Neural cell (in vitro differentiated cells): ENCODE measurements around the gene INSIG1. TPM values are rescaled to one million over a fixed set of nuclear protein-coding genes. Genes with fewer than 3 reads are reported as not detected.

Experiments
- H2AFZ ChIP-seq: fragments of 200-600, 300-800 bp; sonication (generic), shearing (Covaris generic); 2 replicates; pipeline ENCODE4 v1.6.0; 2014; ENCODE audit warnings: low read depth, mild to moderate bottlenecking, antibody characterized with exemption, low read length, moderate library complexity
- H3F3A ChIP-seq: fragments of 200-600 bp; shearing (Covaris generic); 2 replicates; pipeline ENCODE4 v1.6.1; 2016; ENCODE audit warnings: mild to moderate bottlenecking, moderate library complexity, mixed read lengths, antibody characterized with exemption, low read length; ENCODE audit not compliant: insufficient read depth, poor library complexity, severe bottlenecking
- H3K27ac ChIP-seq: fragments of 200-600, 300-800 bp; sonication (generic), shearing (Covaris generic); 2 replicates; pipeline ENCODE4 v1.5.1; 2014; ENCODE audit warnings: mild to moderate bottlenecking, low read length, moderate library complexity
- H3K27me3 ChIP-seq: fragments of 300-800, 200-600 bp; sonication (generic), shearing (Covaris generic); 2 replicates; pipeline ENCODE4 v1.6.0; 2014; ENCODE audit warnings: mild to moderate bottlenecking, low read depth, low read length, moderate library complexity; ENCODE audit not compliant: insufficient read depth
- H3K36me3 ChIP-seq: fragments of 300-800, 200-600 bp; sonication (generic), shearing (Covaris generic); 2 replicates; pipeline ENCODE4 v1.5.1; 2014; ENCODE audit warnings: mild to moderate bottlenecking, antibody characterized with exemption, low read length, moderate library complexity; ENCODE audit not compliant: insufficient read depth
- H3K4me2 ChIP-seq: fragments of 300-800, 200-600 bp; sonication (generic), shearing (Covaris generic); 2 replicates; pipeline ENCODE4 v1.6.0; 2014; ENCODE audit warnings: mild to moderate bottlenecking, low read length
- H3K4me3 ChIP-seq: fragments of 300-800, 200-600 bp; sonication (generic), shearing (Covaris generic); 2 replicates; pipeline ENCODE4 v1.5.1; 2014; ENCODE audit warnings: mild to moderate bottlenecking, low read length, moderate library complexity
- H3K79me2 ChIP-seq: fragments of 200-600 bp; shearing (Covaris generic); replicated peaks from 2 replicates; pipeline ENCODE4 v1.6.0; 2014; ENCODE audit warnings: mild to moderate bottlenecking, low read length, moderate library complexity; ENCODE audit not compliant: insufficient read depth
- H3K9ac ChIP-seq: fragments of 300-800, 200-600 bp; sonication (generic), shearing (Covaris generic); 2 replicates; pipeline ENCODE4 v1.6.1; 2016; ENCODE audit warnings: mild to moderate bottlenecking, low read length, mixed read lengths
- H3K9me2 ChIP-seq: fragments of 200-600 bp; shearing (Covaris generic); 2 replicates; pipeline ENCODE4 v1.6.1; 2016; ENCODE audit warnings: mild to moderate bottlenecking, low read length, mixed read lengths; ENCODE audit not compliant: insufficient read depth
- H3K9me3 ChIP-seq: fragments of 200-600, 300-800 bp; sonication (generic), shearing (Covaris generic); 2 replicates; pipeline ENCODE4 v1.6.1; 2016; ENCODE audit warnings: mild to moderate bottlenecking, mixed run types, low read length, moderate library complexity, mixed read lengths
- H4K20me1 ChIP-seq: fragments of 200-600 bp; shearing (Covaris generic); 2 replicates; pipeline ENCODE4 v1.6.1; 2016; ENCODE audit warnings: mild to moderate bottlenecking, mixed run types; ENCODE audit not compliant: insufficient read depth
- EP300 ChIP-seq: fragments of 450-650 bp; conservative IDR thresholded peaks from 2 replicates; pipeline ENCODE4 v1.6.1; 2014; ENCODE audit warnings: antibody characterized with exemption, mild to moderate bottlenecking, moderate library complexity; ENCODE audit not compliant: poor library complexity, severe bottlenecking
- MXI1 ChIP-seq: fragments of 450-650 bp; conservative IDR thresholded peaks from 2 replicates; pipeline ENCODE4 v1.6.1; 2014; ENCODE audit warnings: antibody characterized with exemption, mild to moderate bottlenecking; ENCODE audit not compliant: poor library complexity, severe bottlenecking
- POLR2AphosphoS5 ChIP-seq: IDR thresholded peaks from 2 replicates; pipeline ENCODE4 v1.6.1; 2012
- RAD21 ChIP-seq: fragments of 450-650 bp; conservative IDR thresholded peaks from 2 replicates; pipeline ENCODE4 v1.6.1; 2014; ENCODE audit warnings: antibody characterized with exemption, mild to moderate bottlenecking, moderate library complexity
- SMC3 ChIP-seq: fragments of 450-650 bp; conservative IDR thresholded peaks from 2 replicates; pipeline ENCODE4 v1.6.1; 2014; ENCODE audit warnings: antibody characterized with exemption, mild to moderate bottlenecking, moderate library complexity; ENCODE audit not compliant: poor library complexity
- TAF1 ChIP-seq: IDR thresholded peaks from 2 replicates; pipeline ENCODE4 v1.6.1; 2012; ENCODE audit warnings: low read depth
- polyA plus RNA-seq: library from polyadenylated mRNA; depleted of rRNA; stranded (reverse); fragments of >200 nt; gene quantifications from 2 replicates; pipeline ENCODE4 v1.2.3, GENCODE V29; 2014
- TF ChIP-seq, protein P1 (sequence below): IDR thresholded peaks from 2 replicates; pipeline ENCODE4 v1.6.1; 2012; ENCODE audit warnings: borderline replicate concordance
- TF ChIP-seq, protein P2 (sequence below): fragments of 450-650 bp; IDR thresholded peaks from 2 replicates; pipeline ENCODE4 v1.5.1; 2014; ENCODE audit warnings: antibody characterized with exemption, mild to moderate bottlenecking, moderate library complexity; ENCODE audit not compliant: poor library complexity, severe bottlenecking

INSIG1 gene
- polyA plus RNA-seq, 1 donor from 2014 or later, result 71.0 TPM

DNA sequence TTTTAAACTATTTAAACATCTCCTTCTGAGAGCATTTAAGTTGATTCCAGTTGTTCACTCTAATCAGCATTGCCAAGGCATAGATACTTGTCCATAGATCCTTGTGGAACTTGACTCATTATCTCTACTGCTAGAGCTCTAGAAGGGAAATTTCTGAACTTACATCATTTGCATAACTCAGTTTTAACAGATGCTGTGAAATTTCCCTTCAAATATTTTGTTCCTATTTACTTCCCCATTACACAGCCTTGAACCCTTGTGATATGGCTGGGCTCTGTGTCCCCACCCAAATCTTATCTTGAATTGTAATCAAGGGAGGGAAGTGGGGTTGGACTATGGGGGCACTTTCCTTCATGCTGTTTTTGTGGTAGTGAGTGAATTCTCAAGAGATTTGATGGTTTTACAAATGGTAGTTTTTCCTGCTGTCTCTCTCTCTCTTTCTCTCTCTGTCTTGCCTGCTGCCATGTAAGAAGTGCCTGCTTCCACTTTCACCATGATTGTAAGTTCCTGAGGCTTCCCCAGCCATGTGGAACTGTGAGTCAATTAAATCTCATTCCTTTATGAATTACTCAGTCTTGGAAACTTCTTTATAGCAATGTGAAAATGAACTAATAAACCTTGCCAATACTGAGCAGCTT, 25.4 kb downstream of the INSIG1 start:
- H3K9me2 ChIP-seq, result no peaks in the 10 kb centered on the region
- no peak overlapping the region for H3K4me2 ChIP-seq
- H3K4me3 ChIP-seq, result no peak overlapping the region
- no peak overlapping the region for H3K9ac ChIP-seq
- H3K79me2 ChIP-seq, result no peaks in the 10 kb centered on the region
- no peaks in the 10 kb centered on the region for H3F3A ChIP-seq
- no peak for TF ChIP-seq EP300
- no peak for TF ChIP-seq SMC3
- TF ChIP-seq POLR2AphosphoS5, result no peak
- no peak for TF ChIP-seq RAD21
- no peak for TF ChIP-seq MXI1
- TF ChIP-seq, protein P1, sequence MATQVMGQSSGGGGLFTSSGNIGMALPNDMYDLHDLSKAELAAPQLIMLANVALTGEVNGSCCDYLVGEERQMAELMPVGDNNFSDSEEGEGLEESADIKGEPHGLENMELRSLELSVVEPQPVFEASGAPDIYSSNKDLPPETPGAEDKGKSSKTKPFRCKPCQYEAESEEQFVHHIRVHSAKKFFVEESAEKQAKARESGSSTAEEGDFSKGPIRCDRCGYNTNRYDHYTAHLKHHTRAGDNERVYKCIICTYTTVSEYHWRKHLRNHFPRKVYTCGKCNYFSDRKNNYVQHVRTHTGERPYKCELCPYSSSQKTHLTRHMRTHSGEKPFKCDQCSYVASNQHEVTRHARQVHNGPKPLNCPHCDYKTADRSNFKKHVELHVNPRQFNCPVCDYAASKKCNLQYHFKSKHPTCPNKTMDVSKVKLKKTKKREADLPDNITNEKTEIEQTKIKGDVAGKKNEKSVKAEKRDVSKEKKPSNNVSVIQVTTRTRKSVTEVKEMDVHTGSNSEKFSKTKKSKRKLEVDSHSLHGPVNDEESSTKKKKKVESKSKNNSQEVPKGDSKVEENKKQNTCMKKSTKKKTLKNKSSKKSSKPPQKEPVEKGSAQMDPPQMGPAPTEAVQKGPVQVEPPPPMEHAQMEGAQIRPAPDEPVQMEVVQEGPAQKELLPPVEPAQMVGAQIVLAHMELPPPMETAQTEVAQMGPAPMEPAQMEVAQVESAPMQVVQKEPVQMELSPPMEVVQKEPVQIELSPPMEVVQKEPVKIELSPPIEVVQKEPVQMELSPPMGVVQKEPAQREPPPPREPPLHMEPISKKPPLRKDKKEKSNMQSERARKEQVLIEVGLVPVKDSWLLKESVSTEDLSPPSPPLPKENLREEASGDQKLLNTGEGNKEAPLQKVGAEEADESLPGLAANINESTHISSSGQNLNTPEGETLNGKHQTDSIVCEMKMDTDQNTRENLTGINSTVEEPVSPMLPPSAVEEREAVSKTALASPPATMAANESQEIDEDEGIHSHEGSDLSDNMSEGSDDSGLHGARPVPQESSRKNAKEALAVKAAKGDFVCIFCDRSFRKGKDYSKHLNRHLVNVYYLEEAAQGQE, result no peak
- no peak for TF ChIP-seq TAF1
- TF ChIP-seq, protein P2, sequence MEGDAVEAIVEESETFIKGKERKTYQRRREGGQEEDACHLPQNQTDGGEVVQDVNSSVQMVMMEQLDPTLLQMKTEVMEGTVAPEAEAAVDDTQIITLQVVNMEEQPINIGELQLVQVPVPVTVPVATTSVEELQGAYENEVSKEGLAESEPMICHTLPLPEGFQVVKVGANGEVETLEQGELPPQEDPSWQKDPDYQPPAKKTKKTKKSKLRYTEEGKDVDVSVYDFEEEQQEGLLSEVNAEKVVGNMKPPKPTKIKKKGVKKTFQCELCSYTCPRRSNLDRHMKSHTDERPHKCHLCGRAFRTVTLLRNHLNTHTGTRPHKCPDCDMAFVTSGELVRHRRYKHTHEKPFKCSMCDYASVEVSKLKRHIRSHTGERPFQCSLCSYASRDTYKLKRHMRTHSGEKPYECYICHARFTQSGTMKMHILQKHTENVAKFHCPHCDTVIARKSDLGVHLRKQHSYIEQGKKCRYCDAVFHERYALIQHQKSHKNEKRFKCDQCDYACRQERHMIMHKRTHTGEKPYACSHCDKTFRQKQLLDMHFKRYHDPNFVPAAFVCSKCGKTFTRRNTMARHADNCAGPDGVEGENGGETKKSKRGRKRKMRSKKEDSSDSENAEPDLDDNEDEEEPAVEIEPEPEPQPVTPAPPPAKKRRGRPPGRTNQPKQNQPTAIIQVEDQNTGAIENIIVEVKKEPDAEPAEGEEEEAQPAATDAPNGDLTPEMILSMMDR, result no peak
- no peaks in the 10 kb centered on the region for H3K9me3 ChIP-seq
- no peaks in the 10 kb centered on the region for H3K36me3 ChIP-seq
- no peak overlapping the region for H2AFZ ChIP-seq
- no peak overlapping the region for H3K27ac ChIP-seq
- H3K27me3 ChIP-seq, result no peaks in the 10 kb centered on the region
- no peaks in the 10 kb centered on the region for H4K20me1 ChIP-seq

DNA sequence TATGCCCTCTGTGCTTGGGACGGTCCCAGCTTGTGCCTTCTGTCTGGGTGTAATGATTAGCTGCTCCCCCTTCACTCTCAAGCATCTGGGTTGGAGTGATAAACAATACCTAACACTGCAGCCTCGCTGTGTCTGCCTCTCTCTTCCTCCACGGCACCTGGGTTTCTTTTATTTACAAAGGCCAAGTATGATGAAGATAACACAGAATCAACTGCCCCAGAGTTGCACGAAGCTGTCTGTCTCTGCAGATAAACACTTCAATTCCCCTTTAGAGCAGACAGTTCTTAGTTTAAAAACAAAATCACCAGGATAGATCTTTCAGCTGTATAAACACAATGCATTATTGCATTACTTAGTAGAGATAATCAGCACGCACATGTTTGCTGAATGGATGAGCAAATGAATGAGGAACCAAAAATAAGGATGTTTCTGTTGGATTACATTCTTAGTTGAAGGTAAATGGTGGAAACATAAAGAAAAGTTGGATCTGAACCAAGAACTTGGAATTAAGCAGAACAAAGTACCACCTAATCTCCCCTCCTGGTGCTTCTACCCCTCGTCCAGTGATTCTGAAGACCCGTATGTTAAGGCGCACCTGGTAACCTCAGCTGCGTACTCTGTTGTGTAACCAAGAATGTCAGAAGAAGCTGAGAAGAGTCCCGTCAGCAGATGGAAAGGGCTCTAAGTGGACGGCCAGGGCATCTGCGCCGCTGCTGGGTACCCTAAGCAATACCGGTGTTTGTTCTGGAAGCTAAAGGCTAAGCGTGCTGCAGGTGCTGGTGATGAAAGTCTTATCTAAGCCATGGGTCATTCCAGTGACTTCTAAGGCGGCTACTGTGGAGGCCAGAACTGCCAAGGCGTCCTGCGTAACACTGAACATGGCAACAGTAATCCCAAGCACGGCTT, 26.6 kb downstream of the INSIG1 start:
- Histone ChIP-seq H3K27ac (no peak overlapping the region), H3K9ac (no peak overlapping the region), H3K36me3 (no peaks in the 10 kb centered on the region), H4K20me1 (no peaks in the 10 kb centered on the region), H3K9me2 (no peaks in the 10 kb centered on the region), H3K79me2 (no peaks in the 10 kb centered on the region), H3K9me3 (no peaks in the 10 kb centered on the region), H2AFZ (no peak overlapping the region), H3F3A (no peaks in the 10 kb centered on the region), H3K4me3 (no peak overlapping the region), H3K4me2 (no peak overlapping the region), H3K27me3 (peaks cover 5% of the 10 kb centered on the region)
- TF ChIP-seq, protein P2, result no peak
- TF ChIP-seq POLR2AphosphoS5 (no peak), SMC3 (no peak), MXI1 (no peak)
